ENCODE results near the gene FBXO7. TPM values are rescaled to one million over a fixed set of nuclear protein-coding genes. Genes with fewer than 3 reads are reported as not detected.
A peak's percentile ranks its signal among the peaks of the same experiment; 100 is the strongest.

The FBXO7 gene
- total RNA-seq, 1 donor from 2014 or later = 53.2 TPM

DNA sequence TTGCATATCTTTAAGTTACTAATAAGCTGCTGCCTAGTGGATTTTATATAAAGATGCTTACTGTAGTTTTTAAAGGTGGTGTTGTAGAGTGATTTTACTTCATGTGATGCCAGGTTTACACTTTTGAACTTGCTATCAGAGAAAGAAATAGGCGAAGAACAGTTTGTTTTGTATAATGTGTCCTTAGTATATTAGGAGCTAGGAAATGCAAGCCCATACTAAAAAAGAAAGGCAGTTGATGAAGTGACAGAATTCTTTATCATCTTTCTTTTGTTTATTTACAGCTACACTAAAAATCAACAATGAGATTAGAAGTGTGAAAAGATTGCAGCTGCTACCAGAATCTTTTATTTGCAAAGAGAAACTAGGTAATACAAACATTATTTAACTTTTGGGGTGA lies 12.8 kb downstream of the FBXO7 start:
- ATAC-seq (no peak), DNase-seq (ENCODE audit: low spot score) (no peak)

DNA sequence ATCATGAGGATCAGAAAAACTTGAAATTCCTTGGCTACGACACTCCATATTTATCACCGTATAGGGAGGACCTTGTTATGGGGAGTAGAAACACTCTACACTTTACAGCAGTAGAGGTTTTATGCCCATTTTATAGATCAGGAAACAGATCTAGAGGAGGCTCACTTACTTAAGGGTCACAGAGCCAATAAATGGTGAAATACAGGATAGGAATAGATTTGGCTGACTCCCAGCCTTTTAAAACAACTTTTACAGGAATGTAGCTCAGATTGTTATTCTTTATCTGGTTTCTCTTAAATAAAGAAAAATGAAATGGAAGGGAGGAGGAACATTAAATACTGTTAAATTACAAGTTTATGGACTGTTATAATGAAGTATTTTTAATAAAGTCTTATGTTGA lies 14.8 kb downstream of the FBXO7 start:
- DNase-seq (ENCODE audit: low spot score) (no peak), ATAC-seq (no peak)

DNA sequence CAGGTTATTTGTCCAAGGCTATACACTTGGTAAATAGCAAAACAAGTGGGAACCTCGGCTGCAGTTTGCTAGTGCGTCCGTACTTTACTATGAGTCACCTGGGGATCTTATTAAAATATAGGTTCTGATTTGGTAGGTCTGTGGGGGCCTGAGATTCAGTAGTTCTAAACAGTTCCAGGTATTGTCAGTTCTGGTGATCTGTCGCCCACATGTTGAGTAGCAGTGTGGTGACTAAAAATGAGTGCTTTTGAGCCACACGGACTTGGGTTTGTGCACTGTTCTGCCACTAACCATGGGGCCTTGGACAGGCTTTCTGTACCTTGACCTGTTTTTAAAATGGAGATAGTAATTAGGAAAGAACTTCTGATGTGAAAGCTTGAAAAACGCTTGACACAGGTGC lies 15.7 kb downstream of the FBXO7 start:
- ATAC-seq (peak; percentile 33), DNase-seq (ENCODE audit: low spot score) (no peak)

DNA sequence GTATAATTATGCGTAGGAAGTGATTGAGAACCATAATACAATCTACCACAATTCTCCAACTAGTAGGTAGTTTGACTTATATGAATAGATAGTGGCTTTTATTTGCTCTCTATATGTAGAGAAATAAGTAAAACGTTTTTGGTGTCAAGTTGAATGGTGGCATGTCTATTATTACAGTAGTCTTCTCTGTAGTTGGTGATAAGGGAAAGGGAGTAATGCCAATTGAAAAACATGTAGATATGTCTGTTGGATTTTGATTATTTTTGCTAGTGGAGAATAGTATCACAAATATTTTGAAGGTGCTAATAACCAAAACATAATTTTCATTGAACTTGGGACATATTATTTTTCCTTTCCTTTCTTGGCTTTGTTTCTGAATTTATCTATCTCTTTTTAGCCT lies 17.5 kb downstream of the FBXO7 start:
- no peak for ATAC-seq
- no peak for DNase-seq (ENCODE audit: low spot score)

DNA sequence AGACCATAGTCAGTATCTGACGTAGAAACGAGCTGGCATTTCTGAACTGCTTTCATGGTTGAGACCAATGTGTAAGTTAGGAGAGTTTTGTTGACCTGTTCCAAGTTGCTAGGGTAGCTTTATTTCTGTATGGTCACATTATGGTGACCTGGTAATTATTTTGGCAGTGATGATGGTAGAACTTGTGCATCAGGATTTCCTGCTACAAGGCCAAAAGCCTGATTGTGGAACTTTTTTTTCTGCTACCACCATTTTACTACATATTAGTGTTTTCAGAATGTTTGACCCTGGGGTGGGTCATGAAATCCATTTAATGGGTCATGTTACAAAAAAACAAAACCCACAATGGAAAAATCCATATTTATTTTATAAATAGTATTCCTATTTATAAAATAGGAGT lies 18.9 kb downstream of the FBXO7 start:
- ATAC-seq = no peak
- no peak for DNase-seq (ENCODE audit: low spot score)

DNA sequence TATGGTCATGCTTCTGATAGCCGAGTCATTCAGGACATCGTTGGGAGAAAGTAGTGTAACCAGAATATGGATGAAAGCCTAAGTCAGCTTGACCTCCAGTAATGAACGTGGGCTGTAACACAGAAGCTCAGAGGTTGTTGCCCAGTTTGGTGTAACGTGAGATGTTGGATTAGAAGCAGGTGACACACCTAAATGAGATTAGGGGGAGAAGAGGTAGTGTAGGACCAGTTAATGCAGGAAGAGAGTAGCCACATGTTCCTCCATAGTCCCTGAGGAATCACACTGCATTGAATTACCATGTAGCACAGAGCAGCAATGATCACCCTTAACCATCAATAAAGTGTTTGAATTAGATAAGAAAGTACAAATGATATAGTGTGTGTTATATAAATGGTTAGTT lies 20.4 kb downstream of the FBXO7 start:
- no peak for ATAC-seq

DNA sequence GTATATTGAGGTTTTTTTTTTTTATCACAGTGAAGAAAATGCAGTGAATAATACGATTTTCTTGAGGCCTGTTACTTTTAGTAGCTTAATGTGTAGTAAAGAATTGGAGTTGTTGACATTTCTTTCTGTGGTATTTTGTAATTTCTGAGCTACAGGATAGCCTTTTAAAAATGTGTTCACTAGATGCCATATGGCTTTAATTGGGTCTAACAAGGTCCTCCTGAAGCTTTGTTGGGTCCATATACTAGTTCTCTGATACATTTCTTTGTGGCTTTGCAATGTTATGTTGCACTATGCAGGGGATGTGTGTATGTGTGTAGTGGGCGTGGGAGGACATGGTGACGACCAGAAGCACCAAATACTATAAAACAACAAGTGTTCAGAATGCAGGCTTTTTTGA lies 25.1 kb downstream of the FBXO7 start:
- DNase-seq (ENCODE audit: low spot score) (no peak), ATAC-seq (no peak)

More for the DNA sequence above, 20.4 kb downstream of the FBXO7 start:
- DNase-seq (ENCODE audit: low spot score) = no peak

DNA sequence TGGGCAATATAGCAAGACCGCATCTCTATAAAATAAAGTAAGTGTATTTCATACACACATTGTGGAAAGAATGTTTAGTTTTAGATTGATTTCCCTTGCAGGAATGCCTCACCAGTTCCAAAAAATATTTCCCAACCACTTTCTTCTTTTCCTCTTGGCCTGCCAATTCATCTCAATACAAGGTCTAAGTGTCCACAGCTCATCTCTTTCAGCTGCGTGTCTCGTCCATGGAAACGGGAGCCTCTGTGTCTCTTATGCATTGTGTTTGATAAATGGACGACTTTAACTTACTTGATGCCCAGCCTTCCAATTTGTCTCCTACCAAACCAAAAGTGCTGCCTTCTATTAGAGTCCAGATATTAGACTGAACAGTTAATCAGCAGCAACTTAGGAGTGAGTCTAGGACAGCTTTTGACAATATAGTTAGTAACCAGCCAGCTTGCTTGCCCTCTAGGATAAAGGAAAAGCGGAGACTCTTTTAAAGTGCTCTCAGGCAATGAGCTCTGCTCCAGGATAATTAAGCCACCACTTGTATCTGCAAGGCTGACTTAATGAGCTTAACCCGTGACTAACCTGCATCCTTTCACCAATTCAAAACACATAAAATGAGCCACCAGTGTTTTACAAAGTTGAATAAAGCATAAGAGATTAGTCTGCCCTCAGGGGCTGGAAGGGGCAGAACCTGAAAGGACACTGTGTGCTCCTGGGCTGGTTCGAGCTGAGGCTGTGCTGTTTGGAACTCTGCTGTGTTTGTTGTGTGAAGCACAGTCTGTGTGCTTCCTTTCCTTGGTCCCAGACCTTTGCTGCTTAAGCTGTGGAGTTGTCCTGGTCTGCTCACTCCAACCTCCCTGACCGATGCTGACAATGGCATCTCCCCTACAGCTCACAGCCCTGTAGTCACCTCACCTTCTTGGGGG lies 27.5 kb downstream of the FBXO7 start:
- ATAC-seq (peak; percentile 62), DNase-seq (ENCODE audit: low spot score) (no peak)

DNA sequence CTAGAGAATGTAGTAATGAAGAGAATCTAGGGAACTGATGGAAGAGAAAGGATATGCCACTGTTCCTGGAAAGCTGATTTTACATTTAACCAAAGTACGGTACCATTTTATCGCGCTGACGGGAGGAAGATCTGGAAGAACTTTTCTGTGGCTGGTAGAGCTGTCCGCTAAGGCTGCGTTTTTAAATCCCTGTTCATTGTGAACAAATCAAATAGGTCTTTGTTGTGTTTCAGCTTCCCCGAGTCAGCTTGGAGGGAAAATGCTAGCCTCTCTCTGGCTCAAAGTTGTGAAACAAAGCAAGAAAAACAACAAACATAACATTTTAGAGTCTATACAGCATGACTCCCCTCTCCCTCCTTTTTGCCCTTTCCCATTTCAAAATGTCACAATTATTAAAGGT lies 34.4 kb downstream of the FBXO7 start:
- ATAC-seq = no peak
- DNase-seq (ENCODE audit: low spot score) = no peak

DNA sequence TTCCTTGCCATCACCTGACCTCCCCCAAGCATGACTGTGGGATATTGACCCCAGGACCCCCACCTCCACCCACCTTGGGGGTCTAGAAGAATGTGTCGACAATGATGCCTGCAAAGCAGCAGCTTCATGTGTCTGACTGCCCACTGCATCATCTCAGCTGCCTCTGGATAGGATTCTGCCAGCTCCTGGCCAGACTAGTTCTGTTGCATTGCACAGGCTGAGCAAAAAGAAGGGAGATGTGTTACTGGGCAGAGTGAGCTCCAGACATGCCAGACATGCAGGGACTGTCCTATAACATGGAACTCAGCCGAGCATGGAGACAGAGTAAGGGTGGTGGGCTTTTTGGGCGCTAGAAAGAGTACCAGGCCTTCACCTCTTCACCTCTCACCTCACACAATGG lies 36.7 kb downstream of the FBXO7 start:
- DNase-seq (ENCODE audit: low spot score) = no peak
- ATAC-seq = no peak

DNA sequence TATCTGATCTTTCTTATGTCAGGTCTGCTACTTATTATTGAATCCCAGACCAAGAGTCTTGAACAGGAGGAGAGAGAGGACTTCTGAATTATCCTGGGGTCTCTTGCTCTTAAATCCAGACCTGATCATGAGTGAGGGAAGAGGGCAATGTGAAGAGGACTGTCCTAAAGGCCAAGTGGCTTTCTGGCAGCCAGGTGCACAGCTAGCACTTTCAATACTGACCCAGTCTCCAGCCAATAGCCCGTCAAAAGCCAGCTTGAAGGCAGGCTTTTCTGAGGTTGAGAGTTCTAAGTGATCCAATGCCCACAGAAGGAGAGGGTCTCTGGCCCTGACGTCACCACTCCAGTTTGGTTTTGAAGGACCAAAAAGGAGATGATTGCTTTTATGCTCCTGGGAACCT lies 37.2 kb downstream of the FBXO7 start:
- no peak for DNase-seq (ENCODE audit: low spot score)

DNA sequence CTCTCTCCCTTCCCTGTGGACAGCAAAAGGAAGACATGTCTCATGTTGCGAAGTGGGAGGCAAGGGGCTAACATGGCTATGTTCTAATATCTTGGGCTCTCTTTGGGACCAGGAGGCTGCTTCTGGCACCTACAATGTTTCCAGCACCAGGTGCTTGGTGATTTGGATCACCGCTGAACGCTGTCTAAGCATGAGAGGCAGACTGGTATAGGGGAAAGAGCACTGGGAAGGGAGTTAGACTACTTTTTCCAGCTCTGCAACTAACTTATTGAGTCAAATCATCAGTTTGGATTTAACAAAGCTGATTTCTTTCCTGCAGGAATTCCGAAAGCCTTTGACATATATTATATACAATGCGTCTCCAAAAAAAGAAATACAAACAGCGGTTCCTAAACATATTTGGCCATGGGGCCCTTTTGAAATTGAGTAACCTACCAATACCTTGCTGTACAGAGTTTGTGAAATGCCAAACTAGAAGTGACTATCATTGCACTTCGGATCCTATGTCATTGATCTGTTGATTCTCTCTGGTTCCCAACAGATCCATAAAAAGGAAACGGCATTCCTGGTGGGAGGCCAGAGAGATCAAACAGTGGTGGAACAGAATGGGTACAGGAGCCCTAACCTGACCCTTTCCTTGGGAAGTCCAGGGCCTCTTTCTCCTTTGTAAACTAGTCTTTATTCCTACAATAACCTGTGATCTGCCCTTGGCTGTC lies 37.8 kb downstream of the FBXO7 start:
- no peak for DNase-seq (ENCODE audit: low spot score)
- peak; percentile 79 for ATAC-seq

More for the DNA sequence above, 37.2 kb downstream of the FBXO7 start:
- peak; percentile 57 for ATAC-seq

DNA sequence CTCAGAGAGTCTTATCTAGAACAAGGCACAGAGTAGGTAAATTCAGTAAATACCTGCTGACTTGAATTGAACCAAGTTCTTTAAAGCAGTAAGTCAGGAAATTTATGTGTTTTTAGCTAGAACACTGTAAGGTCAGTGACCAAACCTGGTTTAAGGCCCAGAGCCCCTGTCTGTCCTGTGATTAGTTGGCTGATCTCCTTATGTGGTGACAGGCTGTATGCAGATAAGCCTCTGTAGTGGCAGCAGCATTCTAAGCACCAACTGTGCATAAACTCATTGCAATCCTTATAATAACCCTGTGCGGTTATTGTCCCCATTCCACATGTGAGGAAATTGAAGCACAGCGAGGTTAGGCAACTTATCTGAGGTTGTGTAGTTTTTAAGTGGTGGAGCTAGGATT lies 40.5 kb downstream of the FBXO7 start:
- DNase-seq (ENCODE audit: low spot score) (no peak), ATAC-seq (peak; percentile 56)

DNA sequence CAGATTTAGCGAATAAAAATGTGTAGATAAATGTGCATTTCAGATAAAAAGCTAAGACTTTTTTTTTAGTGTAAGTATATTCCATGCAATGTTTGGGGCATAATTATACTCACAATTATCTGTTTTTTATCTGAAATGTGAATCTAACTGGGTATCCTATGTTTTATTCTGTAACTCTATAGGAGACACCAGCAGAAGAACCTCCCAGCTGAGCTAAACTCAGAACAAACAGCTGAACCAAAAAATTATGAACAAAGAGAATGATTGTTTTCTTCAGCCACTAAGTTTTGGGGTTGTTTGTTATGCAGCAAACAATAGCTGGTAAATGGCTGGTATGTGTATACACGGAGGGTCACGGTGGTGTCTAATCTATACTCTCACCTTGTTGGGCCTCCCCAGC lies 42.9 kb downstream of the FBXO7 start:
- no peak for DNase-seq (ENCODE audit: low spot score)
- ATAC-seq = no peak

DNA sequence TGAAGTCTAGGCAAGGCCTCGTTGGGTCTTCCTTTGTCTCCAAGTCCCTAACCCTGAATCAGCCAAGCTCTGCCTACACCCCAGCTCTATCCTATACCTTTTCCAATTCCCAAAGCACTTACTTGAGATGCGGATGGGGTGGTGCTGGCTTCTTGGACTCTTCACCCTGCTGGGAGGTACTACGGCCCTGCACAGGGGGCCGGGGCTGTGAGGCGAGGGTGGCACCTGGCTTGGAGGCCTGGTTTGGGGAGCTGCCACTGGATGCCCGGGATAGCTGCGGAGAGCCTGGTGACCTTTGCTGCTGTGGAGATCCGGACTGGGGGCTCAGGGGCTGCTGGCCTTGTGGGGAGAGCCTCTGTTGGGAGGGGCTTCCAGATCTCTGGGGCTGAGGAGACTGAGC lies 43.3 kb downstream of the FBXO7 start:
- ATAC-seq = no peak
- no peak for DNase-seq (ENCODE audit: low spot score)

DNA sequence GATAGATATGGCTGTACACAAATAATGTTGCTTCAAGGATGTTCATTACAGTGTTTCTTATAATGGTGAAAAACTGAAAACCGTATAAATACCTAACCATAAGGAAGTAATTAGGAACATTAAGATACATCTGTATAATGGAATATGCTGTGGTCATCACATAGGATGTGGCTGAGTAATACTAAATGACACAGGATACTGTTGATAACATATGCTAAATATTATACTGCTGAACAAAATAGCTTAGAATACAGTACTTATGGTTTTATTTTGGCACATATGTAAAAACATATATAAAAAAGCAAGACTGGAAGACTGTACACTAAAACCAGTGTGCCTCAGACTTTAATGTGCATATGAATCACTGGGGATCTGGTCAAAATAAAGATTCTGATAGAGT lies 43.8 kb downstream of the FBXO7 start:
- DNase-seq (ENCODE audit: low spot score) = no peak
- no peak for ATAC-seq

DNA sequence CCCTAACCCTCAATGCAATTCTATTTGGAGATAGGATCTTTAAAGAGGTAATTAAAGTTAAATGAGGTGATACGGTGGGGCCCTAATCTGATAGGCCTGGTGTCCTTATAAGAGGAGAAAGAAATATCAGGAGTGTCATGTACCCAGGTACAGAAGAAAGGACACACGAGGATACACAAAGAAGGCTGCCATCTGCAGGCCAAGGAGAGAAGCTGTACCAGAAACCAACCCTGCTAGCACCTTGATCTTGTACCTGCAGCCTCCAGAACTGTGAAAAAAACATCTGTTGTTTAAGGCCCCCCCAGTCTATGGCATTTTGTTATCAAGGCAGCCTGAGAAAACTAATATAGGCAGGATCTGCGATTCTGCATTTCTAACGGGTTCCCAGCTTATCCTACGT lies 44.2 kb downstream of the FBXO7 start:
- peak; percentile 39 for ATAC-seq
- no peak for DNase-seq (ENCODE audit: low spot score)

DNA sequence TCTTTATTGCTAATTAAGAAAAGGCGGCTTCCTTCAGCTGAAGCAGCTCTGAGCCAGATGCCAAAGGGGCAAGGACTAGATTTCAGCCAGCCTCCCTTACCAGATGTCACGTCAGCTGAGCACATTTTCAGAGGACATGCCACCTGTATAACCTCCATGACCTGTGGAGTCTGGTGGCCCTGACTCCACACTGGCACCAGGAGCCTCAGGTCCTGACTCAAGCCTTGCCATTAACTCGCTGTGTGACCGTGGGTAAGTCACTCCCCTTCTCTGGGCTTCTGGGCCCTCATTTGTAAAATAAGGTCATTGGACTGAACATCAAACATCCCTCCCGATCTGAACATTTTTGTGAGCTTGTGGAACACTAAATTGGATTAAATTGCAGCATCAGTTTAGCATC lies 46.0 kb downstream of the FBXO7 start:
- DNase-seq (ENCODE audit: low spot score) (no peak), ATAC-seq (no peak)

DNA sequence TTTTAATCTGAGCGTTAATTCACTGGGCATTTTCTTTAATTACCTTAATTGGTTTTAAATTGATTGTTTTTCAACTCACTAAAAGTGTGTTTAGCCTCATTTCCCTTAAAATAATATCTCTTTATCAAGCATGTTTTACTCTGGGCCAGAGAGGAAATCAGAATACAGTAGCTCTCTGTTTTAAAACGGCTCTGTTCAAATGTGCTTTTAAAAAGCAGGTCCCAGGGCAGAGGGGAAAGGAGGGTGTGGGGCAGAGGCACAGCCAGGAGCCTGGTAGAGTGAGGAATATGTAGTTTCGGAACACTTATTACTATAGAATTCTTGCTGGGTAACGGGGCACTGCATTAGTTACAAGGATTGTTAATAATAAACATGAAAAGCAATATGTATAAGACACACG lies 47.6 kb downstream of the FBXO7 start:
- ATAC-seq (no peak), DNase-seq (ENCODE audit: low spot score) (no peak)

DNA sequence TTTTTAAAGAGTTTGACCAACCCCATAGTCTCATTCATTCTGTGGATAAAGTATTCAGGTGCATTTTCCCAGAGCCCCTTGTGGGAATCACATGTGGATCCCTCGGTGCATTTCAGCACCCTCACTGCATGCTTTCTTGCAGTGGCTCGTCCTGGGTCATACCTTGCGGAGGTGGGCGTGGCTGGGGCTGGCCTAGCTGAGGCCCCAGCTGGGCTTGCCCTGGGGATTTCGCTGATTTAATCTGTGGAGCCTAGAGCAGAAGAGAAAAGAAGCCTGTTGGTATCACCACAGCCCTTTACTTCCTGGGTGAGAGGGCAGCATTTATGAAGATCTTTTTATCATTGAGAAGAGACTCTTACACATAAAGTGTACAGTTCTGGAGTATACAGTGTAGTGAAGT lies 53.1 kb downstream of the FBXO7 start:
- no peak for DNase-seq (ENCODE audit: low spot score)
- ATAC-seq = no peak

DNA sequence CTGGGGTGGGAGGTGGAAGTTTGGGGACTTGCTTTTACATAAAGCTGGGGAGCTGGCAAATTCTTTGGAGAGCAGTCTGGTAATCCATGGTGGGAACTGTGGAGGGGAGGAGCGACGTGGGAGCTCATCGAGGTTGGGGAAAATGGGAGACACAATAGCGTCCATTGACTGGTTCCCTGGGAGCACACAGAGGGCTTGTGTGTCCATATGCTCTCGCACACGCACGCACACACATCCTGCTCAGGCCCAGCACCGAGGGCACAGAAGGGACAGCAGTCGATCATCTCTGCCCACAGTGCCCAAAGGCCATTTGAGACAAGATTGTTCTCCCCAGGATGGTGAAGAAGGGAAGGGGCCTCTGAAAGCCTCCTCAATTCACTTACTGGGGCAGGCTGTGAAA lies 53.7 kb downstream of the FBXO7 start:
- DNase-seq (ENCODE audit: low spot score) = no peak
- ATAC-seq = no peak
